ENCODE measurements around the gene CLIC5.

The CLIC5 gene

DNA sequence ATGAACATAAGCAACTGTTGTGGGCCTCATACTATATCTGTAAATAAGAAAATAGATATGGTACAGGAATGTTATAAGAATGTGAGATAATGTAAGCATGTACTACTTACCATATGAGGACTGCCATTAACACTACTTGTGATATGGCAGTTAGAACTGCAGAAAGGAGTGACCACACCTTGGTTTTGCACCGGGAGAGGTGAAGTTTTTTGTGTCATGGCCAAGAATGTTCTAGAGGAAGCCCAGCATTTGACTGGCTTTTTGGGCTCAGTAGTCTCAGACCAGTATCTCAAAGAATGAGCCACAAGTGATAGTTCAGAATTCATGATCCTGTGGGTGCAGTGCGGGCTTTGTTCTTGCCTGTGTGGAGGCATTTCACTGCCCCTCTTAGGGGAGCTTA lies 123.5 kb downstream of the CLIC5 start:
- no peak overlapping the region for H3K9ac ChIP-seq
- no peaks in the 10 kb centered on the region for H3K27me3 ChIP-seq (ENCODE audit: insufficient read depth, low read depth)
- H3K36me3 ChIP-seq (ENCODE audit: insufficient read depth): no peaks in the 10 kb centered on the region
- TF ChIP-seq, protein P1, sequence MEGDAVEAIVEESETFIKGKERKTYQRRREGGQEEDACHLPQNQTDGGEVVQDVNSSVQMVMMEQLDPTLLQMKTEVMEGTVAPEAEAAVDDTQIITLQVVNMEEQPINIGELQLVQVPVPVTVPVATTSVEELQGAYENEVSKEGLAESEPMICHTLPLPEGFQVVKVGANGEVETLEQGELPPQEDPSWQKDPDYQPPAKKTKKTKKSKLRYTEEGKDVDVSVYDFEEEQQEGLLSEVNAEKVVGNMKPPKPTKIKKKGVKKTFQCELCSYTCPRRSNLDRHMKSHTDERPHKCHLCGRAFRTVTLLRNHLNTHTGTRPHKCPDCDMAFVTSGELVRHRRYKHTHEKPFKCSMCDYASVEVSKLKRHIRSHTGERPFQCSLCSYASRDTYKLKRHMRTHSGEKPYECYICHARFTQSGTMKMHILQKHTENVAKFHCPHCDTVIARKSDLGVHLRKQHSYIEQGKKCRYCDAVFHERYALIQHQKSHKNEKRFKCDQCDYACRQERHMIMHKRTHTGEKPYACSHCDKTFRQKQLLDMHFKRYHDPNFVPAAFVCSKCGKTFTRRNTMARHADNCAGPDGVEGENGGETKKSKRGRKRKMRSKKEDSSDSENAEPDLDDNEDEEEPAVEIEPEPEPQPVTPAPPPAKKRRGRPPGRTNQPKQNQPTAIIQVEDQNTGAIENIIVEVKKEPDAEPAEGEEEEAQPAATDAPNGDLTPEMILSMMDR (conservative IDR thresholded peaks at IDR 0.05; ENCODE audit: low read depth, low read length): no peak
- H3K4me1 ChIP-seq (ENCODE audit: low read depth, poor library complexity, severe bottlenecking): peaks cover 18% of the 10 kb centered on the region
- H4K20me1 ChIP-seq (ENCODE audit: insufficient read depth): no peaks in the 10 kb centered on the region
- H3K4me3 ChIP-seq (IDR thresholded peaks at IDR 0.05; ENCODE audit: insufficient read depth, low read depth, low read length): no peak overlapping the region
- H2AFZ ChIP-seq (ENCODE audit: low read depth): no peak overlapping the region
- H3K79me2 ChIP-seq (ENCODE audit: insufficient read depth, low read depth): no peaks in the 10 kb centered on the region
- H3K4me2 ChIP-seq: no peak overlapping the region
- no peak overlapping the region for H3K27ac ChIP-seq

DNA sequence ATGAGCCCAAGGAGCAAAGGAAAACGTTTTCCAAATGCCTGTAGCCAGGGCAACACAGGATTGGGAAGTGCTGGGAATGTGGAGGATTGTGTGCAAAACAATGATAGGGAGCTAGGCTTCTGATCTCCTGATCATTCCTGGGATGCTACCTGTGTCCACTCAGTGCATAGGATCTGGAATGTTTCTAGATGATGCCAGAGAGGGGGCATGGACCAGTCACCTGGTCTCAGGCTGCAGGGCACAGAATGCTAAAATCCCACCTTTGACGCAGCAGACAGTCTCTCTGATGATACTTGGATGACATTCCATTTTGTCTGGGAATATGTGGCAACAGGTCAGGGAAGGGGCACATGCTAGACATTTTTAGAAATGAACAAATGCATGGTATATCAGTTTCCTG lies 128.9 kb downstream of the CLIC5 start:
- TF ChIP-seq, protein P1 (conservative IDR thresholded peaks at IDR 0.05; ENCODE audit: low read depth, low read length): no peak
- H3K9ac ChIP-seq: no peak overlapping the region
- no peaks in the 10 kb centered on the region for H3K4me1 ChIP-seq (ENCODE audit: low read depth, poor library complexity, severe bottlenecking)
- H3K27me3 ChIP-seq (ENCODE audit: insufficient read depth, low read depth): no peaks in the 10 kb centered on the region
- no peak overlapping the region for H3K4me2 ChIP-seq
- H3K79me2 ChIP-seq (ENCODE audit: insufficient read depth, low read depth): no peaks in the 10 kb centered on the region
- no peaks in the 10 kb centered on the region for H4K20me1 ChIP-seq (ENCODE audit: insufficient read depth)
- no peak overlapping the region for H2AFZ ChIP-seq (ENCODE audit: low read depth)
- H3K27ac ChIP-seq: no peak overlapping the region
- H3K36me3 ChIP-seq (ENCODE audit: insufficient read depth): no peaks in the 10 kb centered on the region
- no peak overlapping the region for H3K4me3 ChIP-seq (IDR thresholded peaks at IDR 0.05; ENCODE audit: insufficient read depth, low read depth, low read length)

DNA sequence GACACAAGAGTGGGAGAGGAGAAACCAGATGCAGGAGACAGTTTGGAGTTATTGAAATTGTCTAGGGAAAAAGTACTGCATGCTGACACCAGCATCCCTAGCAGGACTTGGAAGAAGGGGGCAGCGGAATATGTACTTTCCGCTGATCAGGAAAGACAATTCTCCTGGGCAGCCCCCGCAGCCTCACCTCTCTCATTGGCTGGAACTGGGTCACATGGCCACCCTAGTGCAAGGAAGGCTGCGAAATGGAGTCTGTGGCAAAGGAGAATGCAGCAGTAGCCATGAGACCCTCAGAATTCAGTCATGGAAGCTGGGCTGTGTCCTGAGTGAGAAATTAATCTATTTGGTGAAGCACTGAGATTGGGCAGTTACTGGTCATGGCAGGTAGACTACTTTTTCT lies 131.3 kb downstream of the CLIC5 start:
- H2AFZ ChIP-seq (ENCODE audit: low read depth): no peak overlapping the region
- no peaks in the 10 kb centered on the region for H4K20me1 ChIP-seq (ENCODE audit: insufficient read depth)
- no peaks in the 10 kb centered on the region for H3K79me2 ChIP-seq (ENCODE audit: insufficient read depth, low read depth)
- no peak overlapping the region for H3K27ac ChIP-seq
- no peaks in the 10 kb centered on the region for H3K36me3 ChIP-seq (ENCODE audit: insufficient read depth)
- H3K4me2 ChIP-seq: no peak overlapping the region
- H3K9ac ChIP-seq: no peak overlapping the region
- H3K4me3 ChIP-seq (IDR thresholded peaks at IDR 0.05; ENCODE audit: insufficient read depth, low read depth, low read length): no peak overlapping the region
- no peaks in the 10 kb centered on the region for H3K27me3 ChIP-seq (ENCODE audit: insufficient read depth, low read depth)
- TF ChIP-seq, protein P1 (conservative IDR thresholded peaks at IDR 0.05; ENCODE audit: low read depth, low read length): no peak
- no peaks in the 10 kb centered on the region for H3K4me1 ChIP-seq (ENCODE audit: low read depth, poor library complexity, severe bottlenecking)

DNA sequence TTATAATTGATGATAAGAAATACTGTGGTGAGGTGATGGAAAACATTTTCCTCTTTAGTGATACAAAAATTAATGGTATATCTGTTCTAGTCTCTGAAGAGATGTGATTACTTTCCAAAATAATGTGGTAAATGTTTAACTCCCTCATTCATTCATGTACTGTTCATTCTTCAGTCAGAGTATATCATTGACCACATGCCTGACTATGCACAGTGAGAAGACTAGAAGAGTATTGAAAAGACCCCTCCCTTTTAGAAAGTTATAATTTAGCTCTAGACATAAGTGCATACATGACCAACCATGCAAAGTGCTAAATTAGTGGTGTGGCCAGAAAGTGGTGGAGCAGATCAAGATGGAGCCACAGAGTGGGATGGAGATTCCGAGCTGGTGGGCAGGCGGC lies 133.0 kb downstream of the CLIC5 start:
- no peak overlapping the region for H3K27ac ChIP-seq
- H3K36me3 ChIP-seq (ENCODE audit: insufficient read depth): no peaks in the 10 kb centered on the region
- H3K4me2 ChIP-seq: no peak overlapping the region
- H3K79me2 ChIP-seq (ENCODE audit: insufficient read depth, low read depth): no peaks in the 10 kb centered on the region
- no peaks in the 10 kb centered on the region for H4K20me1 ChIP-seq (ENCODE audit: insufficient read depth)
- H2AFZ ChIP-seq (ENCODE audit: low read depth): no peak overlapping the region
- no peaks in the 10 kb centered on the region for H3K27me3 ChIP-seq (ENCODE audit: insufficient read depth, low read depth)
- no peak overlapping the region for H3K4me3 ChIP-seq (IDR thresholded peaks at IDR 0.05; ENCODE audit: insufficient read depth, low read depth, low read length)
- H3K4me1 ChIP-seq (ENCODE audit: low read depth, poor library complexity, severe bottlenecking): no peaks in the 10 kb centered on the region
- TF ChIP-seq, protein P1 (conservative IDR thresholded peaks at IDR 0.05; ENCODE audit: low read depth, low read length): no peak
- H3K9ac ChIP-seq: no peak overlapping the region
